Fibroblast of skin of right quadriceps (primary cell): ENCODE data around the gene TMEM63B.
"Not testable (repeated sequence)": the region's sequence is repeated elsewhere in the genome, so short reads cannot be mapped to it uniquely, and the experiment has no call there.

ENCODE experiments used
- DNase-seq: peaks from one replicate; pipeline ENCODE4 v3.0.0-alpha.2; 2013

Gene TMEM63B

DNA sequence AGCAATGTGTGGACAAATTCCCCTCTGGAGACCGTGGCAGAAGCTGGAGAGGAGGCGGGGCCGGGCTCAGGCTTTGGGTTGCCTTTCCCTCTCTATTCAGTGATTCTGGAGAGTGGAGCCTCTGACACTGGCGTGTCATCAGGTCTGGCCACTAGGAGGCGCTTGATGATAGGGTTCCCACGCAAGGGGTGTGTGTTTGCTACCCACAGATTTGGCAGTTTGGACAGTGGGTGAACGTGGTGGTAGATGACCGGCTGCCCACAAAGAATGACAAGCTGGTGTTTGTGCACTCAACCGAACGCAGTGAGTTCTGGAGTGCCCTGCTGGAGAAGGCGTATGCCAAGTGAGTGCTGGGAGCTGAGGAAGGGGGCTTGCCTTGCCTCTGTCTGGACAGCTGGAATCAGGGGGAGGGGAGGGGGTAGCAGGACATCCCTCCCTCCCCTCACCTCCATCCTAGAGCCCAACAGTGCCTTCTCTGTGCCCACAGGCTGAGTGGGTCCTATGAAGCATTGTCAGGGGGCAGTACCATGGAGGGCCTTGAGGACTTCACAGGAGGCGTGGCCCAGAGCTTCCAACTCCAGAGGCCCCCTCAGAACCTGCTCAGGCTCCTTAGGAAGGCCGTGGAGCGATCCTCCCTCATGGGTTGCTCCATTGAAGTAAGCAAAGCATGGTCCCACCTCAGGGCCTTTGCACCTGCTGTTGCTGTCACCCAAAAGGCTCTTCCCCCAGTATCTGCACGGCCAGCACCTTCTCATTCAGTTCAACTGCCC lies 45.6 kb downstream of the TMEM63B start:
- DNase-seq: peak; percentile 57

- DNase-seq: no peak
These were observed 48.9 kb downstream of the TMEM63B start for GRCh38 chr6:44176130-44176761.

DNA sequence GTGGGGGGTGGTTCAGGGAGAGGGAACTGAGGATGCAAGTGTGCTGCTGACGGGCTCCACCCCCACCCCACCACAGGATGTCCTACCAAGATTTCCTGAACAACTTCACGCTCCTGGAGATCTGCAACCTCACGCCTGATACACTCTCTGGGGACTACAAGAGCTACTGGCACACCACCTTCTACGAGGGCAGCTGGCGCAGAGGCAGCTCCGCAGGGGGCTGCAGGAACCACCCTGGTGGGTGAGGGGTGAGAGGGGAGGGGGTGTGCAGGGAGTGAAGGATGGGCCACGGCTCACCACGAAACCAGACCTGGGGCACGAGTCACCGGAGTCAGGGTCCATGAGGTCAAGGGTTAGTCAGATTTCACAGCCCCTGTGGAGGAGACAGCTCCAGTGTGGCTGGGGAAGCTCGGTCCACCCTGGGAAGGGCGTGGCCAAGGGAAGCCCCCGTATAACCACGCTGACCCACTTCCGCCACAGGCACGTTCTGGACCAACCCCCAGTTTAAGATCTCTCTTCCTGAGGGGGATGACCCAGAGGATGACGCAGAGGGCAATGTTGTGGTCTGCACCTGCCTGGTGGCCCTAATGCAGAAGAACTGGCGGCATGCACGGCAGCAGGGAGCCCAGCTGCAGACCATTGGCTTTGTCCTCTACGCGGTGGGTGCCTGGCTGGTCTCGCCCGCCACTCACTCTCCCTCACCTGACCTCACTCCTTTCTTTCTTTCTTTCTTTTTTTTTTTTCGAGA lies 49.6 kb downstream of the TMEM63B start:
- no peak for DNase-seq

DNA sequence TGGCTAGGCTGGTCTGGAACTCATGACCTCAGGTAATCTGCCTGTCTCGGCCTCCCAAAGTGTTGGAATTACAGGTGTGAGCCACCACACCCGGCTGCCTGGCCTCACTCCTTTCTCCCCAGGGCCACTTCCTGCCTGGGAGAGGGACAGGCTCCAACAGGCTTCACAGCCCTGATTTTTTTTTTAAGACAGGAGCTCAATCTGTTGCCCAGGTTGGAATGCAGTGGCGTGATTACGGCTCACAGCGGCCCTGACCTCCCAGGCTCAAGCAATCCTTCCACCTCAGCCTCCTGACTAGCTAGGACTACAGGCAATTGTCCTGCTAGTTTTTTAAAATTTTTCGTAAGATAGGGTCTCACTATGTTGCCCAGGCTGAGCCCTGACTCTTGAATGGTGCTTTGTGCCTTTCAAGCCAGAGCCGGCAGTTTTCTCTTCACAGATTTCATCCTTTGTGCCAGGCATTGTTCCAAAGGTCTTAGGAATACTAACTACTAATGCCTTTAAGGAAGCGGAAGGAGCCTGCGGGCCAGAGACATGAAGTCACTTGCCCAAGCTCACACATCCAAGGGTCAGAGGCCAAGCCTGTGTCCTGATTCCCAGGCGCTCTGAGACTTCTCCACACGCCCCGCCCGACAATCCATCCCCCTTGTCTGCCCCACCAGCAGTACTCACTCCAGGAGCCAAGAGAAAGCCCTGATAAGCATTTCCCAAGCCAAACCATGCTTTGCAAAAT lies 50.5 kb downstream of the TMEM63B start:
- peak; percentile 26 for DNase-seq

DNA sequence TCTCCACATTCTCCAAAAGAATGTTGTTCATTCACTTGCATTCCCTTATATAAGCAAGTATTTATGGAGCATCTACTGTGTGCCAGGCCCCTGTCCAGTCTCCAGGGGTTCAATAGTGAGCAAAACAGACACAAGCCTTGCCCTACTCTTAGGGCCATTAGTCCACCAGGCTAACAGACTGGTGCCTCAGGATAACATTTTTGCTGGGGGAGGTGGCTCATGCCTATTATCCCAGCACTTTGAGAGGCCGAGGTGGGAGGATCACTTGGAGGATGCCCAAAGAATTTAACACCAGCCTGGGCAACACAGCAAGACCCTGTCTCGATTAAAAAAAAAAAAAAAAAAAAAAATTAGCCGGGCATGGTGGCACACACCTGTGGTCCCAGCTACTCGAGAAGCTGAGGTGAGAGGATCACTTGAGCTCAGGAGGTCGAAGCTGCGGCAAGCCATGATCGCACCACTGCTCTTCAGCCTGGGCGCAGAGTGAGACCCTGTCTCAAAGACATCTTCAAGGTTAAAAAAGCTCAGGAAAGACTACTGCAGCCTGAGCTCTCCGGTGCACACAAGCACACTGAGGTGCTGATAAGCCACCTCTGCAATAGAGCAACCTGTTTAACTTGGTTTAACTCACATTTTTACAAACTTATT lies 51.2 kb downstream of the TMEM63B start:
- DNase-seq: no peak

GRCh38 chr6:44179072-44179536 lies 51.8 kb downstream of the TMEM63B start:
- no peak for DNase-seq

GRCh38 chr6:44179648-44180047 lies 52.3 kb downstream of the TMEM63B start:
- DNase-seq: no peak

DNA sequence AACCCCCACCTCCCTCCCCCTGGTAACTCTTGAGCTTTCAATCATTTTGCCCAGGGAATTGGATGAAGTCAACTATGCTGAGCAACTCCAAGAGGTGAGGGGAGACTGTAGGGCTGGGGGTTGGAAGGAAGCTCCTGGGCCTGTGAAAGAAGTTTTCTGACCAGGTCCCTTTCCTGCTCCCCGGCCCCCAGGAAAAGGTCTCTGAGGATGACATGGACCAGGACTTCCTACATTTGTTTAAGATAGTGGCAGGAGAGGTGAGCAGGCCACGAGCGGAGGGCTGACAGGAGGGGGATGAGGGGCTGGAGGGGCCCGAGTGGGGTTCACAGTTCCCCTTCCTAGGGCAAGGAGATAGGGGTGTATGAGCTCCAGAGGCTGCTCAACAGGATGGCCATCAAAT lies 53.1 kb downstream of the TMEM63B start:
- DNase-seq: no peak

GRCh38 chr6:44180886-44181285 lies 53.5 kb downstream of the TMEM63B start:
- no peak for DNase-seq

GRCh38 chr6:44181784-44182183 lies 54.4 kb downstream of the TMEM63B start:
- not testable (repeated sequence) for DNase-seq

DNA sequence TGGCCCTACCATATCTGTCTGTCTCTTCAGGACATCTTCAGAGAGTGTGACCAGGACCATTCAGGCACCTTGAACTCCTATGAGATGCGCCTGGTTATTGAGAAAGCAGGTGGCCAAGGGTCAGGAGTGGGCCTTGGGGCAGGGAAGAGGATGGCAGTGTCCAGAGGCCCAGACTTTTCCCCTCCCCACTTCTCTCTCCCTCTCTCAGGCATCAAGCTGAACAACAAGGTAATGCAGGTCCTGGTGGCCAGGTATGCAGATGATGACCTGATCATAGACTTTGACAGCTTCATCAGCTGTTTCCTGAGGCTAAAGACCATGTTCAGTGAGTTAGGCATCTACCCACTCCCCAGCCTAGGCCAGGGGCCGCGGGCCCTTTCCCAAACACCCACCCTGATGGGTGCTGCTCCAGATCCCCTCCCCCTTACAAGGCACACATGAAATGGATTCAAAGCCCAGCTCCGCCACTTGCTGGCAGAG lies 55.6 kb downstream of the TMEM63B start:
- DNase-seq: no peak

GRCh38 chr6:44183783-44184182 lies 56.4 kb downstream of the TMEM63B start:
- DNase-seq: no peak

DNA sequence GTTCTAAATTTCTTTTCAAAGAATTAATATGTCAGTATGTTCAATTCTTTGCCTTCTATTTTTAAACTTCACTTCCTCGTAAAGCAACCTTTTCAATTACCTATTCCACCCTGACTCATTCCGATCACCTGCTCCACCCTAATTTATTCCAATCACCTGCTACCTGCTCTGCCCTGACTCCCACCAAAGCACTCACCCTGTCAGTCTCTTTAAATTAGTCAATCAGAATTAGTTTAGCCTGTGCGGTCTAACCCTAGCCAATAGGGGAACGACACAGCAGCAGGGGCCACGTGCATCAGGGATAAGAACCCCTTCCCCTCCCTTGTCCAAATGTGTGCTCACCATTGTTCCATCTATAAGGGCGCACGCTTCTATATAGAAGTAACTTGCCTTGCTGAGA lies 58.0 kb downstream of the TMEM63B start:
- not testable (repeated sequence) for DNase-seq

DNA sequence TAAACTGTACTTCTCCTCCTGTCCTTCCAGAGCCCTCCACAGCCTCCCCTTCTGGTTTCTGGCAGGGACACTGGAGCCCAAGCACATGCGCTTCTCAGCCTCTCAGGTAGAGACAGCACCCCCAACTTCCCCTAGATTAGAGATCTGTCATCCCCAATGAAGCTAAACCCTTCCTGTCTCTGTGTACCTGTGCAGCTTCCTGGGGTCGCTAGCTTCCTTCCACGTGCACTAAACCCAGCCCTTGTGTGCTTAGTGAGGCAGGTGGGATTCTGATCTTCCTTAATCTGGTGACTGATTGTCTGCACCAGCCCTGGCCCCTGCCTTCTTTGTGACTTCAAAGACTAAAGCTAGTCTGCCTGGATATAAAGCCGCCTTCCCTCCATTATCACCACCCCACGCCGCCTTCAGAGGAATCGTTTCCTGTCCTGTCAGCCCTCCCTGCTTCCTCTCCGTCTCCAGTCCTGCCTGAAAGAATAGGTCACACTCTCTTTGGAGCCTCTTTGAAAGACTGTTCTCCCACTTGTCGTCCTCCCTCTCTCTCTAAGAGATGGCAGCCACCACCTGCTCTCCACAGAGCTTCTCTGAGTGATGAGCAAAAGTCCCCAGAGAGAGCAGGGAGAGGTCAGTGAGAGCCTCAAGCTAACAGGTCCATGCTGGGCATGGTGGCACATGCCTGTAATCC lies 58.7 kb downstream of the TMEM63B start:
- no peak for DNase-seq

GRCh38 chr6:44186635-44187025 lies 59.3 kb downstream of the TMEM63B start:
- DNase-seq: no peak

DNA sequence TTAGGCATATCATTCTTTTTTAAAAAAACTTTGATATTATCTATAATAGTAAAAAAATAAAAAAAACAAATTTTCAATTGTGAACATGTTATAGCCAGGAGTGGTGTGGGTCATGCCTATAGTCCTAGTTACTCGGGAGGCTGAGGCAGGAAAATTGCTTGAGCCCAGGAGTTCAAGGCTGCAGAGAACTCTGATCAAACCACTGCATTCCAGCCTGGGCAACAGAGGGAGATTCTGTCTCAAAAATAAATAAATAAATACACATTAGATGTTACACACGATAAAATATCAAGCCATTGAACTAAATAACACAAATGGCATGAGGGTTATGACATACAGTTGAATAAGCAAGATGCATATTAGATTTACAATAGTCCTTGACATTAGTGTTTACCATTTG lies 61.5 kb downstream of the TMEM63B start:
- no peak for DNase-seq

DNA sequence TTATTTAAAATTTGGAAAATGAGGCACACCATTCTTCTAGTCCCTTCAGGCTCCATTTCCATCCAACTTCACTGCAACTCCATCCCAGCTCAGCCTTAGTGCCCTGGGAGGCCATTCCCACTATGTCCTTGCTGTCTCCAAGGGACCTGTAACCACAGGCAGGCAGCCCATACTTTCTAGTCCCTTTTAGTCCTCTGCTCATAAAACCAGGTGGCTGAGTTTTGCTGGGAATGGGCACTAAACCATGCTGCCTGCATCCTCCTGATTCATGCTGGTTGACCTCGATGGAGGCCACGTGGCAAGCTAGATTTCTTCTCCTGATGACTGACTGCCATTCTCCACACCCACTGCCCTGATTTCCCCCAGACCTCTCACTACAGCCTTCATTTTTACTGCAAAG lies 61.9 kb downstream of the TMEM63B start:
- DNase-seq: no peak

DNA sequence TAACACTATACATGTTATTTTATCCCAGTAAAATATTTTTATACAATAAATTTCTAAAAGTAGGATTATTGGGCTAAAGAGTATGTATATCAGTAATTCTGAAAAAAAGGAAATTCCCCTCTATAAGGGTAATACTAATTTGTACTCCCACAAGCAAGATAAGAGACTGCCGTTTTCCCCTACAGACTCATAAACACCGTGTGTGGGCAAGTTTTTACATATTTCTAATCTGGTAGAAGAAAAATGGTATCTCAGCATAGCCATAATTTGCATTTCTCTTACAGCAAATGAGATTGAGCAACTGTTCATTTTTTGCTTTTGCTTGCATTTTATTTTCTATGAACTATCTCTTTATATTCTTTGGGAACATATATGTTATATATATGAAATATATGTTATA lies 63.4 kb downstream of the TMEM63B start:
- no peak for DNase-seq

DNA sequence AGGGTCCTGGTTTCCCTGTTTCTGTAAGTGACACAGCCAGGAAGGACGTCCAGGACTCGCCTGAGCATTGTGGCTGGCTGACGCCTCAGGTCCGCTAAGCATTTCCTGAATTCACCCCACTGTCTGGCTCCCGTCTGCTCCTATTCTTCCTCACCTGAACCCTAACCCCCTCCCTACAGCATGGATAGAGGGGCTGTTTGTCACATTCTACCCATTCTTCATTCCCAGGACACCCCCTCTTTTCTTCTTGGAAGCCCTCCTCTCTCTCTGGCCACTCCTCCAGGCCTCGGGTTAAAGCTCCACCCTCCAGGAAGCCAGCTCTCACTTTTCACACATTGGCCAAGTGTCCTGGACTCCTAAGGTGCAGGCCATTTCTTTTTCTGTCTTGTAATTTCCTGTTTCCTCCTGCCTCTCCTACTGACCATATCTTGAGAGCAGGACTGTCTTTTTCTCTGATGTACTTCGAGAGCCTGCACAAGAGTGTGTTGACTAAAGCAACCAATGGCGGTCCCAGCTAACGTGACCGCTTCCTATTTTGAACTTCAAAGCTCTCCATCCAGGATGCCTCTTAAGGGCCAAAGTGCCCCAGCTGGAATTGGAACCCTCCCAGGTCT lies 65.2 kb downstream of the TMEM63B start:
- no peak for DNase-seq

DNA sequence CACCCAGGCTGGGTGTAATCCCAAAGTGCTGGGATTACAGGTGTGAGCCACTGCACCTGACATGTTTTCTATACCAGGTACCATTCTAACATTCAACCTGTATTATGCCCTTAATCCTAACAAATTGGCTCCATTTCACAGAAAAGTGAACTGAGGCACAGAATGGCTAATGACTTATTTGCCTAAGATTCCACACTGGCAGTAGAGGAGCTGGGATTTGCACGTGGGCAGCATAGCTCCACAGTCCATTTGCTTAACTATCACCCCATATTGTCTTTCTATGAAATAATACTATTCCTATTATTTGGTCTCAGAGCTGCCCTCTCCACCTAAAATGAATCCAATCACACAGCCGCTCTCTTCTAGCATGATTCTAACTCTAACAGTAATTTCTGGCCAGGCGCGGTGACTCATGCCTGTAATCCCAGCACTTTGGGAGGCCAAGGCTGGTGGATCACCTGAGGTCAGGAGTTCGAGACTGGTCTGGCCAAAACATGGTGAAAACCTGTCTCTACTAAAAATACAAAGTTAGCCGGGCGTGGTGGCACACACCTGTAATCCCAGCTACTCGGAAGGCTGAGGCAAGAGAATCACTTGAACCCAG lies 66.1 kb downstream of the TMEM63B start:
- DNase-seq: no peak

GRCh38 chr6:44194326-44194725 lies 67.0 kb downstream of the TMEM63B start:
- no peak for DNase-seq
